HepG2 (cell line): ENCODE measurements around the gene MTMR6. TPM values are rescaled to one million over a fixed set of nuclear protein-coding genes. Genes with fewer than 3 reads are reported as not detected.

Experiments used
- ATAC-seq: fragments of 200-7000 bp; cut with Tn5 transposase; 3 replicates; pipeline ENCODE4 v1.9.1; 2020; ENCODE audit warnings: mild to moderate bottlenecking, moderate library complexity
- BruUV-seq: library from RNA; stranded (reverse); fragments of 400-500 nt; replicated peaks from 2 replicates; lab custom pipeline; 2021; lab: Mats Ljungman, UMichigan
- CTCF ChIA-PET: fragments of 300-600 bp; formaldehyde crosslinking; extraction: SDS; loops from one replicate; lab custom pipeline; 2021; ENCODE audit warnings: low total read pairs, inconsistent platforms, low intra/inter-chr PET ratio; lab: Yijun Ruan, JAX
- POLR2A ChIA-PET: fragments of 350-600 bp; sonication (Branson Sonifier 250); formaldehyde crosslinking; loops from one replicate; lab custom pipeline; 2020; ENCODE audit warnings: antibody characterized with exemption, inconsistent platforms; lab: Yijun Ruan, JAX
- DNase-seq: peaks from one replicate; pipeline ENCODE4 v3.0.0-alpha.2; 2015; ENCODE audit warnings: low spot score
- FAIRE-seq: peaks from 3 replicates; lab custom pipeline; 2011; peaks lifted over from hg19 to GRCh38; lab: Jason Lieb, UNC
- H2AFZ ChIP-seq: one replicate; pipeline ENCODE4 v1.6.1; 2011; ENCODE audit warnings: low read length, inconsistent platforms
- H3K27ac ChIP-seq: fragments of 300-600 bp; 3 replicates; pipeline ENCODE4 v1.8.0; 2011; ENCODE audit warnings: mixed run types, mild to moderate bottlenecking, mixed read lengths, low read length, inconsistent platforms; ENCODE audit not compliant: insufficient read depth; ENCODE audit errors: extremely low read length
- H3K27me3 ChIP-seq, 2 experiments: fragments of 200-600 bp in 1 of 2; 2 replicates in 1 of 2; 3 replicates in 1 of 2; pipeline versions ENCODE4 v1.6.0 to v1.8.0; 2011; ENCODE audit warnings: low read length in 2 of 2, mild to moderate bottlenecking in 2 of 2, moderate library complexity in 2 of 2, inconsistent platforms in 1 of 2; ENCODE audit not compliant: insufficient read depth in 2 of 2, control insufficient read depth in 1 of 2
- H3K36me3 ChIP-seq, 2 experiments: fragments of 200-600 bp in 1 of 2; replicated peaks in 1 of 2; 2 replicates in 1 of 2; 3 replicates in 1 of 2; pipeline versions ENCODE4 v1.5.1 to v1.8.0; 2011; ENCODE audit warnings: low read length in 2 of 2, inconsistent platforms in 1 of 2; ENCODE audit not compliant: insufficient read depth in 2 of 2, control insufficient read depth in 1 of 2
- H3K4me1 ChIP-seq: 2 replicates; pipeline ENCODE4 v1.5.1; 2012; ENCODE audit warnings: low read length, inconsistent platforms; ENCODE audit not compliant: insufficient read depth
- H3K4me2 ChIP-seq: 2 replicates; pipeline ENCODE4 v1.6.0; 2011; ENCODE audit warnings: low read depth, low read length, inconsistent platforms
- H3K4me3 ChIP-seq, 3 experiments: fragments of 200-600 bp in 1 of 3; sonication (generic), shearing (Covaris generic) in 1 of 3; replicated peaks in 1 of 3; 2 replicates each; pipeline ENCODE4 v1.5.1; 2011 to 2016; ENCODE audit warnings: low read length in 3 of 3, inconsistent platforms in 2 of 3, low read depth in 2 of 3, mild to moderate bottlenecking in 2 of 3, control low read depth in 1 of 3, mixed read lengths in 1 of 3; ENCODE audit not compliant: insufficient read depth in 1 of 3
- H3K79me2 ChIP-seq: one replicate; pipeline ENCODE4 v1.6.1; 2011; ENCODE audit warnings: low read length, inconsistent platforms; ENCODE audit not compliant: insufficient read depth
- H3K9ac ChIP-seq: 2 replicates; pipeline ENCODE4 v1.6.0; 2011; ENCODE audit warnings: mild to moderate bottlenecking, low read depth, low read length, inconsistent platforms; ENCODE audit not compliant: insufficient read depth
- H3K9me3 ChIP-seq: 2 replicates; pipeline ENCODE4 v1.5.1; 2012; ENCODE audit warnings: mild to moderate bottlenecking, low read length
- H4K20me1 ChIP-seq: 2 replicates; pipeline ENCODE4 v1.6.0; 2011; ENCODE audit warnings: inconsistent platforms, mild to moderate bottlenecking, low read length, moderate library complexity; ENCODE audit not compliant: insufficient read depth
- AGO1 ChIP-seq: fragments of 200-400 bp; formaldehyde crosslinking; IDR thresholded peaks from 2 replicates; pipeline ENCODE4 v1.6.1; 2017; ENCODE audit warnings: mild to moderate bottlenecking, low read depth, low read length, moderate library complexity; ENCODE audit not compliant: poor library complexity, severe bottlenecking
- CEBPZ ChIP-seq: IDR thresholded peaks from 2 replicates; pipeline ENCODE4 v1.6.1; 2012; ENCODE audit warnings: low read length, improper control_type of control experiment
- NAIF1 ChIP-seq: sonication (generic); formaldehyde crosslinking; IDR thresholded peaks from 2 replicates; pipeline ENCODE4 v1.5.0; 2020; ENCODE audit warnings: mild to moderate bottlenecking, missing genetic modification reagents, borderline replicate concordance
- SIX1 ChIP-seq: sonication (generic); formaldehyde crosslinking; IDR thresholded peaks from 2 replicates; pipeline ENCODE4 v1.4.0; 2020; ENCODE audit warnings: missing genetic modification reagents, borderline replicate concordance
- SOX13 ChIP-seq, 3 experiments: fragments of 450-650 bp in 1 of 3; sonication (generic) in 1 of 3; formaldehyde crosslinking in 1 of 3; IDR thresholded peaks in 2 of 3; conservative IDR thresholded peaks in 1 of 3; 2 replicates each; pipeline versions ENCODE4 v1.5.0 to v1.6.1; 2016 to 2020; ENCODE audit warnings: antibody characterized with exemption in 1 of 3, mild to moderate bottlenecking in 1 of 3, missing compliant biosample characterization in 1 of 3, missing genetic modification reagents in 1 of 3, moderate library complexity in 1 of 3
- SOX5 ChIP-seq: IDR thresholded peaks from 2 replicates; pipeline ENCODE4 v1.6.1; 2016; ENCODE audit warnings: borderline replicate concordance
- TIGD3 ChIP-seq: sonication (generic); formaldehyde crosslinking; IDR thresholded peaks from 2 replicates; pipeline ENCODE4 v1.5.1; 2020; ENCODE audit warnings: mild to moderate bottlenecking, missing genetic modification reagents, borderline replicate concordance
- XBP1 ChIP-seq: sonication (generic); formaldehyde crosslinking; IDR thresholded peaks from 2 replicates; pipeline ENCODE4 v1.5.0; 2020; ENCODE audit warnings: missing genetic modification reagents
- ZFP36L2 ChIP-seq: sonication (generic); formaldehyde crosslinking; IDR thresholded peaks from 2 replicates; pipeline ENCODE4 v1.4.0; 2020; ENCODE audit warnings: missing genetic modification reagents
- ZFP62 ChIP-seq: sonication (generic); formaldehyde crosslinking; IDR thresholded peaks from 2 replicates; pipeline ENCODE4 v1.4.0; 2020; ENCODE audit warnings: missing genetic modification reagents
- ZNF136 ChIP-seq: sonication (generic); formaldehyde crosslinking; IDR thresholded peaks from 2 replicates; pipeline ENCODE4 v1.8.1; 2022; ENCODE audit warnings: low read depth, mild to moderate bottlenecking, moderate library complexity, missing genetic modification reagents
- WGBS: methylation state at CpG from one replicate; pipeline ENCODE4 v1.1.6; 2017; ENCODE audit warnings: low lambda C conversion rate; 5-methylcytosine and 5-hydroxymethylcytosine counted together
- in situ Hi-C: cut with HindIII; loops from 2 replicates; pipeline ENCODE4 v1.10.0; 2017; ENCODE audit warnings: low pct_unique_long_range_greater_than_20kb; ENCODE audit not compliant: extremely low pct_ligation_motif_present
- intact Hi-C: fragments of 100-400 bp; cut with micrococcal nuclease; formaldehyde crosslinking; loops from one replicate; pipeline ENCODE4 v1.10.0; 2022; ENCODE audit not compliant: unreplicated experiment
- polyA plus RNA-seq, 8 experiments: library from polyadenylated mRNA; depleted of rRNA in 3 of 8; stranded (reverse) in 7 of 8; unstranded in 1 of 8; fragments of >200 nt; fragmentation: Illumina TruSeq in 4 of 8; extraction: Trizol in 4 of 8; gene quantifications; 2 replicates each; pipeline versions ENCODE4 v1.2.1 to v1.2.3, GENCODE V29; 2011 to 2016; ENCODE audit warnings: low read depth in 4 of 8, missing spikeins in 1 of 8, mixed read lengths in 1 of 8; ENCODE audit not compliant: insufficient read depth in 1 of 8
- total RNA-seq, 5 experiments: library from RNA; depleted of rRNA; stranded (reverse); fragments of >200 nt; fragmentation: Illumina TruSeq; extraction: Trizol; gene quantifications; 2 replicates each; pipeline ENCODE4 v1.2.3, GENCODE V29; 2016; ENCODE audit warnings: low read depth in 1 of 5

The MTMR6 gene
- total and polyA plus RNA-seq, 2 of the 13 experiments (the other 11 are each of a cell fraction or from before 2014, with no cell fraction given), result 3.4 to 7.8 TPM

- no peak for TF ChIP-seq CEBPZ
- TF ChIP-seq TIGD3, result no peak
- TF ChIP-seq SOX13 (IDR thresholded peaks at IDR 0.05), result no peak
- no peak for TF ChIP-seq SOX13 (CRISPR knock-in tag; conservative IDR thresholded peaks at IDR 0.05 in 1 of 2, IDR thresholded peaks at IDR 0.05 in 1 of 2)
Measured at GRCh38 chr13:25200783-25201182, 86.5 kb downstream of the MTMR6 start (continued).

- no peaks in the 10 kb centered on the region for H4K20me1 ChIP-seq
- H3K27ac ChIP-seq, result no peak overlapping the region
- peaks cover 3 to 42% of the 10 kb centered on the region in 2 experiments; a peak in 3 of 5 replicates for H3K27me3 ChIP-seq
- no TSS peak for BruUV-seq
- no peak overlapping the region for H2AFZ ChIP-seq
- DNase-seq (no peak), ATAC-seq (no peak), FAIRE-seq (no peak)
- no peaks in the 10 kb centered on the region for H3K36me3 ChIP-seq
- in situ Hi-C loops, result no loop called here
- H3K4me1 ChIP-seq, result no peaks in the 10 kb centered on the region
- H3K79me2 ChIP-seq, result no peaks in the 10 kb centered on the region
- no peak overlapping the region for H3K4me2 ChIP-seq
- H3K4me3 ChIP-seq, result no peak overlapping the region
- POLR2A ChIA-PET, result no interaction called here
- WGBS, result 4% methylated on average over 3 of the region's 5 CpGs
- TF ChIP-seq TIGD3 (no peak), NAIF1 (CRISPR knock-in tag) (no peak), ZNF136 (CRISPR knock-in tag) (no peak), ZFP62 (CRISPR knock-in tag) (no peak), AGO1 (no peak), SIX1 (CRISPR knock-in tag) (no peak), ZFP36L2 (CRISPR knock-in tag) (no peak), SOX5 (CRISPR knock-in tag) (no peak), XBP1 (CRISPR knock-in tag) (no peak)
- no peaks in the 10 kb centered on the region for H3K9me3 ChIP-seq
- intact Hi-C loops, result no loop called here
- no peak overlapping the region for H3K9ac ChIP-seq
- CTCF ChIA-PET, result no interaction called here
Measured at GRCh38 chr13:25198647-25199046, 88.6 kb downstream of the MTMR6 start.
